HG03095 (cell line): ENCODE data around the gene BRINP3.
"Not testable (repeated sequence)": the region's sequence is repeated elsewhere in the genome, so short reads cannot be mapped to it uniquely, and the experiment has no call there.

Experiments used
- ATAC-seq: cut with Tn5 transposase; IDR thresholded peaks from one replicate; pipeline ENCODE4 v1.9.1; 2021; ENCODE audit warnings: moderate library complexity; ENCODE audit not compliant: unreplicated experiment

BRINP3 gene

GRCh38 chr1:190126728-190127127 is 350.9 kb downstream of the BRINP3 start:
- no peak for ATAC-seq

GRCh38 chr1:190124068-190124467 is 353.6 kb downstream of the BRINP3 start:
- ATAC-seq, result no peak

GRCh38 chr1:190120564-190120963 is 357.1 kb downstream of the BRINP3 start:
- not testable (repeated sequence) for ATAC-seq

- no peak for ATAC-seq
These were observed 358.0 kb downstream of the BRINP3 start for GRCh38 chr1:190119683-190120082.

GRCh38 chr1:190116921-190117320 is 360.7 kb downstream of the BRINP3 start:
- no peak for ATAC-seq

GRCh38 chr1:190104961-190105360 is 372.7 kb downstream of the BRINP3 start:
- no peak for ATAC-seq

GRCh38 chr1:190102757-190103326 is 374.8 kb downstream of the BRINP3 start:
- no peak for ATAC-seq

- ATAC-seq, result no peak
These were observed 375.9 kb downstream of the BRINP3 start for GRCh38 chr1:190101756-190102155.

- ATAC-seq, result no peak
These were observed 378.9 kb downstream of the BRINP3 start for GRCh38 chr1:190098756-190099155.

GRCh38 chr1:190098107-190098506 is 379.6 kb downstream of the BRINP3 start:
- ATAC-seq, result no peak

- ATAC-seq, result no peak
These were observed 382.1 kb downstream of the BRINP3 start for GRCh38 chr1:190095596-190095995.

- ATAC-seq, result no peak
These were observed 393.1 kb downstream of the BRINP3 start for GRCh38 chr1:190084552-190084951.

GRCh38 chr1:190068304-190068703 is 409.4 kb downstream of the BRINP3 start:
- ATAC-seq, result no peak

- no peak for ATAC-seq
These were observed 410.1 kb downstream of the BRINP3 start for GRCh38 chr1:190067592-190067991.

- ATAC-seq, result no peak
These were observed 411.7 kb downstream of the BRINP3 start for GRCh38 chr1:190066011-190066410.

- no peak for ATAC-seq
These were observed 428.4 kb downstream of the BRINP3 start for GRCh38 chr1:190049314-190049713.
